Measurements from ENCODE around the gene NTN5. TPM values are rescaled to one million over a fixed set of nuclear protein-coding genes. Genes with fewer than 3 reads are reported as not detected.

NTN5 gene
- total RNA-seq, 4 donors from 2014 or later, result 0.64 to 2.2 (median 1.3) TPM

GRCh38 chr19:48646001-48646721 is 26.7 kb downstream of the NTN5 start, which contains the start of gene CA11:
Gene CA11 (minus strand): TSS chr19:48646187. CDS start chr19:48645632, 555 bp downstream.
- WGBS, result under 1% methylated on average over 22 of the region's 33 CpGs

GRCh38 chr19:48645620-48646000 is 27.2 kb downstream of the NTN5 start:
- 0% methylated on average over 6 of the region's 6 CpGs for WGBS
- Histone ChIP-seq H3K27ac (peak overlapping the region; percentile 91), H3K27me3 (no peaks in the 10 kb centered on the region), H3K9me3 (no peaks in the 10 kb centered on the region), H3K36me3 (no peaks in the 10 kb centered on the region), H3K4me1 (peaks cover 33% of the 10 kb centered on the region), H3K4me3 (peak overlapping the region; percentile 68)
- DNase-seq (ENCODE audit: low spot score in 2 of 2), result no peak
- TF ChIP-seq CTCF (IDR thresholded peaks at IDR 0.05), result no peak
- no peak for TF ChIP-seq EP300 (IDR thresholded peaks at IDR 0.05)

More at GRCh38 chr19:48646001-48646721, 26.7 kb downstream of the NTN5 start, which contains the start of gene CA11:
- Histone ChIP-seq H3K27ac (peak within 1 kb of the TSS; percentile 91), H3K4me1 (peaks cover 33% of the 10 kb centered on the region), H3K4me3 (peak within 1 kb of the TSS; percentile 68), H3K27me3 (no peaks in the 10 kb centered on the region), H3K9me3 (no peaks in the 10 kb centered on the region), H3K36me3 (no peaks in the 10 kb centered on the region)
- DNase-seq (ENCODE audit: low spot score in 2 of 2), result peak; percentile 94
- TF ChIP-seq EP300 (IDR thresholded peaks at IDR 0.05), result no peak
- peak; percentile 75 to 96 for TF ChIP-seq CTCF (IDR thresholded peaks at IDR 0.05)
- TF ChIP-seq POLR2A (IDR thresholded peaks at IDR 0.05), result no peak
- TF ChIP-seq POLR2AphosphoS5 (IDR thresholded peaks at IDR 0.05), result peak in 1 of 3 donors; percentile 66

- H3K36me3 ChIP-seq, result no peaks in the 10 kb centered on the region
- no peaks in the 10 kb centered on the region for H3K9me3 ChIP-seq
- no peak for TF ChIP-seq EP300 (IDR thresholded peaks at IDR 0.05)
- peak in 1 of 2 donors; percentile 87 for DNase-seq (ENCODE audit: low spot score in 2 of 2)
- H3K27ac ChIP-seq, result peak overlapping the region; percentile 91
- H3K4me1 ChIP-seq, result peaks cover 33% of the 10 kb centered on the region
- under 1% methylated on average over 17 of the region's 25 CpGs for WGBS
- H3K27me3 ChIP-seq, result no peaks in the 10 kb centered on the region
- peak overlapping the region; percentile 68 for H3K4me3 ChIP-seq
These were observed 27.8 kb downstream of the NTN5 start for GRCh38 chr19:48644839-48645619.

GRCh38 chr19:48644355-48644754 is 28.5 kb downstream of the NTN5 start:
- Histone ChIP-seq H3K9me3 (no peaks in the 10 kb centered on the region), H3K36me3 (no peaks in the 10 kb centered on the region), H3K4me3 (no peak overlapping the region), H3K27ac (no peak overlapping the region), H3K27me3 (no peaks in the 10 kb centered on the region), H3K4me1 (peaks cover 29% of the 10 kb centered on the region)
- no peak for DNase-seq (ENCODE audit: low spot score in 2 of 2)
- 79% methylated on average over 4 of the region's 4 CpGs for WGBS
- no peak for TF ChIP-seq CTCF (IDR thresholded peaks at IDR 0.05)
- no peak for TF ChIP-seq POLR2A (IDR thresholded peaks at IDR 0.05)
- no peak for TF ChIP-seq EP300 (IDR thresholded peaks at IDR 0.05)

GRCh38 chr19:48642862-48643261 is 30.0 kb downstream of the NTN5 start:
- Histone ChIP-seq H3K4me3 (no peak overlapping the region), H3K4me1 (peaks cover 39% of the 10 kb centered on the region), H3K27me3 (no peaks in the 10 kb centered on the region), H3K36me3 (no peaks in the 10 kb centered on the region), H3K9me3 (no peaks in the 10 kb centered on the region), H3K27ac (no peak overlapping the region)
- TF ChIP-seq EP300 (IDR thresholded peaks at IDR 0.05) (no peak), POLR2A (IDR thresholded peaks at IDR 0.05) (no peak), POLR2AphosphoS5 (IDR thresholded peaks at IDR 0.05) (no peak), CTCF (IDR thresholded peaks at IDR 0.05) (no peak)
- DNase-seq (ENCODE audit: low spot score in 2 of 2), result no peak
- WGBS, result 85% methylated on average over 5 of the region's 5 CpGs

All from suprapubic skin (tissue), 4 donors.